Activated naive CD4-positive, alpha-beta T cell treated with anti-CD3 and anti-CD28 coated beads, Interleukin-2, amount 10 ng/mL, durations not matched to agents 7 days and 5 days (primary cell): Measurements from ENCODE around the gene UVSSA.
"Not testable (repeated sequence)": the region's sequence is repeated elsewhere in the genome, so short reads cannot be mapped to it uniquely, and the experiment has no call there.

Experiments used
- CTCF ChIA-PET: fragments of 350-600 bp; sonication (Branson Sonifier 250); formaldehyde crosslinking; loops from one replicate; lab custom pipeline; 2021; ENCODE audit warnings: antibody characterized with exemption; lab: Charles Lee
- DNase-seq: peaks from one replicate; pipeline ENCODE4 v3.0.0-alpha.2; 2020
- H3K27ac Mint-ChIP-seq: one replicate; pipeline ENCODE4 v1.8.0; 2021; ENCODE audit warnings: mild to moderate bottlenecking, moderate library complexity, mixed read lengths
- H3K27me3 Mint-ChIP-seq: one replicate; pipeline ENCODE4 v1.8.0; 2021; ENCODE audit warnings: mild to moderate bottlenecking, mixed read lengths
- H3K36me3 Mint-ChIP-seq: one replicate; pipeline ENCODE4 v1.8.0; 2021; ENCODE audit warnings: mixed read lengths
- H3K4me1 Mint-ChIP-seq: one replicate; pipeline ENCODE4 v1.8.0; 2021; ENCODE audit warnings: mixed read lengths
- H3K4me3 Mint-ChIP-seq: one replicate; pipeline ENCODE4 v1.8.0; 2021; ENCODE audit warnings: mild to moderate bottlenecking, moderate library complexity, mixed read lengths
- H3K9me3 Mint-ChIP-seq: one replicate; pipeline ENCODE4 v1.8.0; 2021; ENCODE audit warnings: mixed read lengths

The UVSSA gene

DNA sequence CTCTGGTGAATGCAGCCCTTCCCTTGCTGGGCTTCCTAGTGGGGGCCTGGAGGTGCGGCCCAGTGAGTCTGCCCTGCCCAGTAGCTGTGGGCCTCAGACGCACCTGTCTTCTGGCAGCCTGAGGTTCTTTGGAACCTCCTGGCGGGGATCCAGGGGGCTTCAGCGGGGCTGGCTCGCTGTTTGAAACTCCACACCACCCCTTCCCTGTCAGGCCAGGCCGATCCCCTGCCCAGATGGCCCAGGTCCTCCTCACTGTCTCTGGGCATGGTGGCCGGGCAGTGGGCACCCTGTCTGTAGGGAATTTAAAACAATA, 69.9 kb downstream of the UVSSA start:
- no peak overlapping the region for H3K27ac Mint-ChIP-seq
- CTCF ChIA-PET = no interaction called here
- no peak for DNase-seq
- peaks cover 46% of the 10 kb centered on the region for H3K27me3 Mint-ChIP-seq
- H3K9me3 Mint-ChIP-seq = no peaks in the 10 kb centered on the region
- H3K36me3 Mint-ChIP-seq = no peaks in the 10 kb centered on the region
- H3K4me1 Mint-ChIP-seq = no peaks in the 10 kb centered on the region
- no peak overlapping the region for H3K4me3 Mint-ChIP-seq

DNA sequence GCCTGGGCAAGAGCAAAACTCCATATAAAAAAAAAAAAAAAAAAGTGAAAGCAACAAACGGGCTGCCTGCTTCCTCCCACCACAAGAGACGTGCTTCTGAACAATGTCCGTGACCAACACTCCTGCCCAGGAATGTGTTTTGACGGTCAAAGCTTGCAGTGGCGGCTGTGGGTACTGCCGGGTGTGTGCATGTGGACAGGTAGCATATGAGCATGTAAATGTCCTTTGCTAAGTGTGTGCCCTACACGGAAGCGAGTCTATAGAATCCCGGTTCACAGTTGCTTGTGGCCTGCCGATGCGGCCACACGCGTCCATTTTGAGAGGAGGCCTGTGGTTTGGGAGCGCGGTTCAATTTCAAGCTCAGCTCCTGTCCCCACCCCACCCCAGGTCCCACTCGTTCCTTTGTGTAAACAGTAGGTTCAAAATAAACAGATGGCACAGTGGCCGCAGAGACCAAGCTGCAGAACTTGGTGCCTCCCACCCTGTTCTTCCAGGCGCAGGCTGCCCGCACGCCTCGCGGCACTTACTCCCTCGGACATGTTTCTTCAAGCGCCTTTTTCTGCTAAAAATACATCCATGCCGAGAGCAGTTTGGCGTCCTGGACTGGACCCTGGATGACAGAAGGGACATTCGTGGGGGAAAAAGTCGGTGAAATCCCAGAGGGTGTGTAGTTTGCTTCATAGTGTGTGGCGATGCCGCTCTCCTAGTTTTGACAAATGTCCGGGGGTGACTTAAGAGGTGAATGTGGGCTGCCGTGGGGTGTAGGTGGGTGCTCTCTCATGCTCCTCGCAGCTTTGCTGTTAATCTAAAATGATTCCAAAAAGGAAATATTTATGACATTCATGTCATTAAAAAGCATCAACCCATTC, 70.7 kb downstream of the UVSSA start:
- H3K27me3 Mint-ChIP-seq = peaks cover 37% of the 10 kb centered on the region
- CTCF ChIA-PET = no interaction called here
- no peak overlapping the region for H3K27ac Mint-ChIP-seq

DNA sequence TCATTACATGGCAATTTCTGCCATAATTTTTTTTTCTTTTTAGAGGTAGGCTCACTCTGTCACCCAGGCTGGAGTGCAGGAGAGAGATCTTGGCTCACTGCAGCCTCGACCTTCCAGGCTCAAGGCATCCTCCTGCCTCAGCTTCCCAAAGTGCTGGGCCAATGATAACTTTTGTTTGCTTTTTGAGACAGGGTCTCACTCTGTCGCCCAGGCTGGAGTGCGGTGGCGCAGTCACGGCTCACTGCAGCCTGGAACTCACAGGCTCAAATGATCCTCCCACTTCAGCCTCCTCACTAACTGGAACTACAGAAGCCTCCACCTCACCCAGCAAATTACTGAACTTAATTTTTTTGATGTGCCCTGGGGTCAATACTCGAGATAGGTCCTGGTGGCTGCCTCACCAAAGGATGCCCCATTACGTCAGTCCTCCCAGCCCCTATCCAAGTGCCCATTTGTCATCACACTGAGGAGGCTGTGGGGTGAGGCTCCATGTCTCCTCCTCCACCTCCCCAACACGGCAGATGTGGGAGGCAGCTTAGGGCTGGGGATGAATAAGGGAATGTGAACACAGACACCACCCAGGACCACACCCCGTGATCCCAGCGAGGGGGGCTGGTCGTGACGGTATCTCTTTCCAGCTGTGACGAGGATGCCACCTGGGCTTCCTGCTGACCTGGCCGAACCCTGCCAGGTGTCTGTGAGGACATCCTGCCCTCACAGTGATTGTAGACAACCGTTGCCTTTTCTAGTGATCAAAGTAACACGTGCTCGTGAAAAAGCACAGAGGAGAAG, 71.7 kb downstream of the UVSSA start:
- Mint-ChIP-seq H3K27ac (no peak overlapping the region), H3K9me3 (no peaks in the 10 kb centered on the region), H3K36me3 (no peaks in the 10 kb centered on the region), H3K4me1 (no peaks in the 10 kb centered on the region), H3K4me3 (no peak overlapping the region), H3K27me3 (peaks cover 28% of the 10 kb centered on the region)
- CTCF ChIA-PET = no interaction called here
- no peak for DNase-seq

More for the DNA sequence above, 70.7 kb downstream of the UVSSA start:
- H3K4me1 Mint-ChIP-seq = no peaks in the 10 kb centered on the region
- no peak overlapping the region for H3K4me3 Mint-ChIP-seq
- no peak for DNase-seq
- no peaks in the 10 kb centered on the region for H3K9me3 Mint-ChIP-seq
- no peaks in the 10 kb centered on the region for H3K36me3 Mint-ChIP-seq

DNA sequence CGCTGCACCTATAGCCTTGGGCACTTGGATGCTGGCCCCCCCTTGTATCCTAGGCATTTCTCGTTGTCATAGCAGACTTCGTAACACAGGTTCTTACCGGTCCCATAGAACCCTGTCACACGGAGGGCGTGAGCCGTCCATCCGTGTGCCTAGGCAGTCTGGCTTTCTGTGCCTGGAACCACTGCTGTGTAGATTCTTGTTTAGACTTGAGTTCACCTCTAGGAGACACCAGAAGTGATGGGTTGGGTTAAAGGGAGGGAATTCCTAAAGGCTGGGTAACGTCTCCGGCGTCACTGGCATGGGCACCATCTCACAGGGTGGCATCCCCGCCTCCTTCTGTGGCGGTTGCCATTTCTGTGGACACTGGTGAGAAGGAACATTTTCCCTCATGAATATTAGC, 72.7 kb downstream of the UVSSA start:
- no peaks in the 10 kb centered on the region for H3K4me1 Mint-ChIP-seq
- H3K36me3 Mint-ChIP-seq = no peaks in the 10 kb centered on the region
- DNase-seq = no peak
- peaks cover 27% of the 10 kb centered on the region for H3K27me3 Mint-ChIP-seq
- CTCF ChIA-PET = interaction anchor here (0.7 kb wide), 1 partner anchor 128 kb away, joined by 4 read pairs; no protein-coding TSS in a partner anchor
- no peaks in the 10 kb centered on the region for H3K9me3 Mint-ChIP-seq
- no peak overlapping the region for H3K27ac Mint-ChIP-seq
- H3K4me3 Mint-ChIP-seq = no peak overlapping the region

DNA sequence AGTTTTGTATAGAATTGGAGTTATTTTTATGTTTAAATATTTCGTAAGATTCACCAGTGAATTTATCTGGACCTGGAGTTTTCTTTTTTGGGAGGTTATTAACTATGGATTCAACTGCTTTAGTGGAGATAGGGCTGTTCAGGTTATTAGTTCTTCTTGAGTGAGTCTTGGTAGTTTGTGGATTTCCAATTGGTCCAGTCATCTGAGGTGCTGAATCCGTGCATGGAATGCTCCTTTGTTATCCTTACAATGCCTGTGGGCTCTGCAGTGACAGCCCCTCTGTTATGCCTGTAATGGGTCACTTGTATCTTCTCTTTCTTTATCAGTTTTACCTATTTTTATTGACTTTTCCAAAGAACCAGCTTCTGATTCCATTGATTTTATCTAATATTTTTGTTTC, 74.6 kb downstream of the UVSSA start:
- no peaks in the 10 kb centered on the region for H3K9me3 Mint-ChIP-seq
- H3K4me3 Mint-ChIP-seq = no peak overlapping the region
- DNase-seq = no peak
- no peak overlapping the region for H3K27ac Mint-ChIP-seq
- H3K4me1 Mint-ChIP-seq = no peaks in the 10 kb centered on the region
- peaks cover 10% of the 10 kb centered on the region for H3K27me3 Mint-ChIP-seq
- H3K36me3 Mint-ChIP-seq = no peaks in the 10 kb centered on the region
- CTCF ChIA-PET = no interaction called here

DNA sequence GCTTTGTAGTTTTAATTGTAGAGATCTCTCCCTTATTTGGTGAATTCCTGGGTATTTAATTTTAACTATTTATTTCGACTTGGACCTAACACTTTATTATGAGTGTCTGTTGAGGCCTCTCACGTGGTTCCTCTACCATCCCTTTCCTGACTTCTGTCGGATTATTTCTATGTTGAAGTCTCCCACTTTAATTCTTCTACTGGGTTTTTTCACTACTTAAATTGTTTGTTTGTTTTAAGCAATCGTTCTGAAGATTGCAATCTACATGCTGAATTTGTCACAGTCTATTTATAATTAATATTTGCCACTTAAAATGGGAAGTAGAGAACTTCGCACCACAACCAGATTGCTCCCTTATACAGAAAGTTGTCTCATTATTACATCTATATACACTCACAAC, 80.0 kb downstream of the UVSSA start:
- Mint-ChIP-seq H3K27me3 (peaks cover 4% of the 10 kb centered on the region), H3K36me3 (no peaks in the 10 kb centered on the region), H3K4me3 (no peak overlapping the region), H3K27ac (no peak overlapping the region), H3K4me1 (no peaks in the 10 kb centered on the region), H3K9me3 (no peaks in the 10 kb centered on the region)
- no peak for DNase-seq
- CTCF ChIA-PET = no interaction called here

DNA sequence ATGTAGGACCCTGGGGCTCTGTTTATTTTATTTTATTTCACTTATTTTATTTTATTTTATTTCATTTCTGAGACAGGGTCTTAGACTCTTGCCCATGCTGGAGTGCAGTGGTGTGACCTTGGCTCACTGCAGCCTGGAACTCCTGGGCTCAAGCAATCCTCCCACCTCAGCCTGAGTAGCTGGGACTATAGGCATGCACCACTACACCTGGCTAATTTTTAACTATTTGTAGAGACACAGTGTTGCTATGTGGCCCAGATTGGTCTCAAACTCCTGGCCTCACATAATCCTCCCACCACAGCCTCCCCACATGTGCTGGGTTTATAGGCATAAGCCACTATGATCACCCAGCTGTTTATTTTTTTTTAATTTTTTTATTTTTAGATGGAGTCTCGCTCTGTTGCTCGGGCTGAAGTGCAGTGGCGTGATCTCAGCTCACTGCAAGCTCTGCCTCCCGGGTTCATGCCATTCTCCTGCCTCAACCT, 96.7 kb downstream of the UVSSA start:
- CTCF ChIA-PET, DNase-seq, H3K4me3 Mint-ChIP-seq, H3K36me3 Mint-ChIP-seq, H3K4me1 Mint-ChIP-seq, H3K27ac Mint-ChIP-seq, H3K27me3 Mint-ChIP-seq, H3K9me3 Mint-ChIP-seq: not testable (repeated sequence)
